Measurements from ENCODE around the gene OR2A25.

The OR2A25 gene

GRCh38 chr7:144109283-144109682, 39.7 kb downstream of the OR2A25 start, which contains the start of gene OR2A2:
Gene OR2A2, plus strand, starts transcription at chr7:144109583. Its CDS starts 0 bp downstream, at chr7:144109583.
- Histone ChIP-seq H3K9ac (no peak within 1 kb of the TSS), H3K27ac (no peak within 1 kb of the TSS), H3K4me2 (no peak within 1 kb of the TSS), H3K9me3 (no peaks in the 10 kb centered on the region), H3K4me3 (no peak within 1 kb of the TSS), H3K36me3 (no peaks in the 10 kb centered on the region), H3K27me3 (no peaks in the 10 kb centered on the region), H4K20me1 (no peaks in the 10 kb centered on the region), H3K4me1 (peaks cover 5% of the 10 kb centered on the region; the same call in 1 of the 2 replicates)
- no peak for TF ChIP-seq Cebpa-rat (IDR thresholded peaks at IDR 0.05)

GRCh38 chr7:144110272-144110671, 40.7 kb downstream of the OR2A25 start:
- Histone ChIP-seq H3K4me2 (no peak overlapping the region), H3K27me3 (no peaks in the 10 kb centered on the region), H3K9ac (no peak overlapping the region), H3K36me3 (no peaks in the 10 kb centered on the region), H3K9me3 (no peaks in the 10 kb centered on the region), H3K27ac (no peak overlapping the region), H3K4me3 (no peak overlapping the region), H3K4me1 (peaks cover 5% of the 10 kb centered on the region; the same call in 1 of the 2 replicates), H4K20me1 (no peaks in the 10 kb centered on the region)
- TF ChIP-seq Cebpa-rat (IDR thresholded peaks at IDR 0.05) = no peak

GRCh38 chr7:144113651-144114050, 44.0 kb downstream of the OR2A25 start:
- H3K27me3 ChIP-seq = no peaks in the 10 kb centered on the region
- no peaks in the 10 kb centered on the region for H3K9me3 ChIP-seq
- no peak overlapping the region for H3K4me2 ChIP-seq
- H3K9ac ChIP-seq = no peak overlapping the region
- no peaks in the 10 kb centered on the region for H3K4me1 ChIP-seq
- no peak overlapping the region for H3K27ac ChIP-seq
- no peaks in the 10 kb centered on the region for H4K20me1 ChIP-seq
- H3K36me3 ChIP-seq = no peaks in the 10 kb centered on the region
- H3K4me3 ChIP-seq = no peak overlapping the region
- TF ChIP-seq Cebpa-rat (IDR thresholded peaks at IDR 0.05) = no peak

DNA sequence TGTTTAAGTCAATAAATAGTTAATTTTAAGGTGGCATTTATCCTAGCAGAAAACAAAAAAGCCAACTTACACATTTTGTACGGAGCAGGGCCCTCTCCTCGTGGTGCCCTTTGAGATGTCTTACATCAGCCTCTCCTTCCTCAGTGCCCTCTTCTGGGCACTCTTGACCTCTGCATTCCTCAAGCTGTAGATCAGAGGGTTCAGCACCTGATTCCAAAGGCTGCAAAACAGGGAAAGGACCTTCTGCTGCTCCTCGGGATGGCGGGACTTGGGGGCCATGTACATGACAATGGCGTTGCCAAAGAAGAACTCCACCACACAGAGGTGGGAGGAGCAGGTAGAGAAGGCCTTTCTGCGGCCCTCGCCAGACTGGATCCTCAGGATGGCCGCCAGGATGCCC, 48.7 kb downstream of the OR2A25 start:
- no peak overlapping the region for H3K9ac ChIP-seq
- H3K4me2 ChIP-seq = no peak overlapping the region
- no peaks in the 10 kb centered on the region for H3K36me3 ChIP-seq
- TF ChIP-seq Cebpa-rat (IDR thresholded peaks at IDR 0.05) = no peak
- H3K27ac ChIP-seq = no peak overlapping the region
- no peaks in the 10 kb centered on the region for H4K20me1 ChIP-seq
- no peaks in the 10 kb centered on the region for H3K9me3 ChIP-seq
- no peaks in the 10 kb centered on the region for H3K4me1 ChIP-seq
- H3K27me3 ChIP-seq = no peaks in the 10 kb centered on the region
- H3K4me3 ChIP-seq = no peak overlapping the region

DNA sequence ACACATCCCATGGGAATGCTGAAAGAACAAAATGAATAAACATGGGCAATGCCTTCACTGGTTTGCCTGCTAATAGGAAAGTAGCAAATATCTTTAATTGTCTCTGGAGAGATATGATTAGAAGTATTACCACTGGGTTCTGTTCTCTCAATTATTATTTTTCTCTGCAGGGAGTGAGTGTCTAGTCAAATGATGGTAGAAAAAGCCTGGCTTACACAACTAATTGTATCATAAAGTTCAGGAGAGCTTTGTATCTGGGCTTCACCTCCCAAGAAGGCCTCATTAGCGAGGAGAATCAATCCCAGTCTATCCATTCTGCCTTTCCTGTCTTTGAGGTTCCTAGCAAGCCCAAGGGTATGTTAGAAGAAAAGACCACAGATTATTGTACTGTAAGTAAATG, 53.3 kb downstream of the OR2A25 start, which contains the start of gene OR2A14:
Gene OR2A14, plus strand, starts transcription at position 301 of the 400 bp plus-strand sequence. CDS start 5,937 bp downstream, outside the sequence.
- Histone ChIP-seq H3K27me3 (no peaks in the 10 kb centered on the region), H3K27ac (no peak within 1 kb of the TSS), H3K9ac (no peak within 1 kb of the TSS), H3K4me3 (no peak within 1 kb of the TSS), H4K20me1 (no peaks in the 10 kb centered on the region), H3K4me1 (no peaks in the 10 kb centered on the region), H3K9me3 (no peaks in the 10 kb centered on the region), H3K4me2 (no peak within 1 kb of the TSS), H3K36me3 (no peaks in the 10 kb centered on the region)
- no peak for TF ChIP-seq Cebpa-rat (IDR thresholded peaks at IDR 0.05)

Data from BLaER1 (cell line).